Activated naive CD4-positive, alpha-beta T cell treated with anti-CD3 and anti-CD28 coated beads, Interleukin-2, amount 50 U/mL, for 72 hours (primary cell): ENCODE results near the gene NCOA7. TPM values are rescaled to one million over a fixed set of nuclear protein-coding genes. Genes with fewer than 3 reads are reported as not detected.
"Not testable (repeated sequence)": the region's sequence is repeated elsewhere in the genome, so short reads cannot be mapped to it uniquely, and the experiment has no call there.

ENCODE experiments used
- ATAC-seq, 2 donors: fragments of 150-1000 bp; cut with Tn5 transposase; 2 replicates each; pipeline ENCODE4 v1.10.0; 2021; ENCODE audit warnings: mild to moderate bottlenecking in 2 of 2, moderate library complexity in 2 of 2
- DNase-seq, 2 donors: peaks; one replicate each; pipeline ENCODE4 v3.0.0; 2021 to 2022; ENCODE audit warnings: low spot score in 2 of 2
- H3K27ac Mint-ChIP-seq, 2 donors: one replicate each; pipeline ENCODE4 v1.8.0; 2022; ENCODE audit warnings: mild to moderate bottlenecking in 2 of 2, mixed read lengths in 2 of 2
- H3K36me3 Mint-ChIP-seq, 2 donors: one replicate each; pipeline ENCODE4 v1.8.0; 2022; ENCODE audit warnings: mixed read lengths in 2 of 2
- H3K9me3 Mint-ChIP-seq, 2 donors: one replicate each; pipeline ENCODE4 v1.8.0; 2022; ENCODE audit warnings: mixed read lengths in 2 of 2
- total RNA-seq, 2 donors: library from RNA; stranded (reverse); gene quantifications; one replicate each; pipeline ENCODE4 v1.2.3, GENCODE V29; 2022

NCOA7 gene
- total RNA-seq, 2 donors from 2014 or later: 50.8 to 58.8 TPM

- no peak for DNase-seq
- Mint-ChIP-seq H3K9me3 (no peaks in the 10 kb centered on the region), H3K27ac (no peak overlapping the region), H3K36me3 (no peaks in the 10 kb centered on the region)
- no peak for ATAC-seq
Measured at GRCh38 chr6:125944896-125945295, 154.1 kb downstream of the NCOA7 start.

- no peak overlapping the region for H3K27ac Mint-ChIP-seq
- DNase-seq (no peak), ATAC-seq (no peak)
- H3K9me3 Mint-ChIP-seq: no peaks in the 10 kb centered on the region
- no peaks in the 10 kb centered on the region for H3K36me3 Mint-ChIP-seq
Measured at GRCh38 chr6:125945378-125946141, 154.8 kb downstream of the NCOA7 start.

GRCh38 chr6:125947615-125948014, 156.9 kb downstream of the NCOA7 start:
- ATAC-seq (no peak), DNase-seq (no peak)
- Mint-ChIP-seq H3K9me3 (no peaks in the 10 kb centered on the region), H3K36me3 (no peaks in the 10 kb centered on the region), H3K27ac (no peak overlapping the region)

- ATAC-seq: no peak
- Mint-ChIP-seq H3K27ac (no peak overlapping the region), H3K36me3 (no peaks in the 10 kb centered on the region), H3K9me3 (no peaks in the 10 kb centered on the region)
- DNase-seq: no peak
Measured at GRCh38 chr6:125948455-125948854, 157.7 kb downstream of the NCOA7 start.

- DNase-seq (no peak), ATAC-seq (no peak)
- Mint-ChIP-seq H3K36me3 (no peaks in the 10 kb centered on the region), H3K9me3 (no peaks in the 10 kb centered on the region), H3K27ac (no peak overlapping the region)
Measured at GRCh38 chr6:125949069-125949468, 158.3 kb downstream of the NCOA7 start.

GRCh38 chr6:125950293-125950692, 159.5 kb downstream of the NCOA7 start:
- DNase-seq (no peak), ATAC-seq (peak; percentile 28 to 78)
- no peaks in the 10 kb centered on the region for H3K36me3 Mint-ChIP-seq
- no peaks in the 10 kb centered on the region for H3K9me3 Mint-ChIP-seq
- H3K27ac Mint-ChIP-seq: no peak overlapping the region

- H3K27ac Mint-ChIP-seq, H3K36me3 Mint-ChIP-seq: not testable (repeated sequence)
Measured at GRCh38 chr6:125950716-125951115, 160.0 kb downstream of the NCOA7 start.

GRCh38 chr6:125951323-125951722, 160.6 kb downstream of the NCOA7 start:
- Mint-ChIP-seq H3K27ac (no peak overlapping the region), H3K9me3 (no peaks in the 10 kb centered on the region), H3K36me3 (no peaks in the 10 kb centered on the region)
- DNase-seq (no peak), ATAC-seq (no peak)

More at GRCh38 chr6:125950716-125951115, 160.0 kb downstream of the NCOA7 start:
- not testable (repeated sequence) for DNase-seq, H3K9me3 Mint-ChIP-seq, ATAC-seq

- Mint-ChIP-seq H3K36me3 (no peaks in the 10 kb centered on the region), H3K27ac (no peak overlapping the region), H3K9me3 (no peaks in the 10 kb centered on the region)
- DNase-seq (peak in 1 of 2 donors; percentile 30), ATAC-seq (no peak)
Measured at GRCh38 chr6:125952764-125953501, 162.2 kb downstream of the NCOA7 start.

- DNase-seq (no peak), ATAC-seq (no peak)
- Mint-ChIP-seq H3K9me3 (no peaks in the 10 kb centered on the region), H3K27ac (no peak overlapping the region), H3K36me3 (no peaks in the 10 kb centered on the region)
Measured at GRCh38 chr6:125953502-125953875, 162.7 kb downstream of the NCOA7 start.

GRCh38 chr6:125954735-125955339, 164.1 kb downstream of the NCOA7 start:
- ATAC-seq (no peak), DNase-seq (no peak)
- H3K9me3 Mint-ChIP-seq: no peaks in the 10 kb centered on the region
- no peak overlapping the region for H3K27ac Mint-ChIP-seq
- no peaks in the 10 kb centered on the region for H3K36me3 Mint-ChIP-seq

GRCh38 chr6:125955973-125956372, 165.2 kb downstream of the NCOA7 start:
- ATAC-seq (no peak), DNase-seq (no peak)
- Mint-ChIP-seq H3K9me3 (no peaks in the 10 kb centered on the region), H3K36me3 (no peaks in the 10 kb centered on the region), H3K27ac (peak overlapping the region in 1 of 2 donors; percentile 15)

GRCh38 chr6:125956506-125957390, 166.0 kb downstream of the NCOA7 start, which contains the start of gene HINT3:
Gene HINT3, plus strand, starts transcription at chr6:125956770. Its CDS starts 208 bp downstream, at chr6:125956978.
- peak; percentile 91 to 93 for ATAC-seq
- Mint-ChIP-seq H3K27ac (peak within 1 kb of the TSS in 1 of 2 donors; percentile 56), H3K36me3 (no peaks in the 10 kb centered on the region), H3K9me3 (no peaks in the 10 kb centered on the region)
- peak; percentile 97 to 99 for DNase-seq

- no peaks in the 10 kb centered on the region for H3K36me3 Mint-ChIP-seq
Measured at GRCh38 chr6:125957391-125957693, 166.6 kb downstream of the NCOA7 start.

GRCh38 chr6:125957845-125958244, 167.1 kb downstream of the NCOA7 start:
- ATAC-seq (no peak), DNase-seq (no peak)
- Mint-ChIP-seq H3K36me3 (no peaks in the 10 kb centered on the region), H3K9me3 (no peaks in the 10 kb centered on the region), H3K27ac (no peak overlapping the region)

More at GRCh38 chr6:125957391-125957693, 166.6 kb downstream of the NCOA7 start:
- Mint-ChIP-seq H3K27ac (no peak overlapping the region), H3K9me3 (no peaks in the 10 kb centered on the region)
- DNase-seq (no peak), ATAC-seq (no peak)

GRCh38 chr6:125959041-125959440, 168.3 kb downstream of the NCOA7 start:
- Mint-ChIP-seq H3K9me3 (no peaks in the 10 kb centered on the region), H3K36me3 (no peaks in the 10 kb centered on the region), H3K27ac (no peak overlapping the region)
- DNase-seq: no peak
- no peak for ATAC-seq
